Activated CD8-positive, alpha-beta T cell treated with anti-CD3 and anti-CD28 coated beads for 36 hours (primary cell): ENCODE measurements around the gene DCC. TPM values are rescaled to one million over a fixed set of nuclear protein-coding genes. Genes with fewer than 3 reads are reported as not detected.

ENCODE experiments used
- ATAC-seq: fragments of 200-7000 bp; cut with Tn5 transposase; one replicate; pipeline ENCODE4 v1.10.0; 2021; ENCODE audit warnings: mild to moderate bottlenecking, moderate library complexity
- CTCF ChIA-PET: fragments of 350-600 bp; sonication (Branson Sonifier 250); formaldehyde crosslinking; loops from one replicate; lab custom pipeline; 2021; ENCODE audit warnings: antibody characterized with exemption; lab: Charles Lee
- POLR2A ChIA-PET: fragments of 350-600 bp; sonication (Branson Sonifier 250); formaldehyde crosslinking; loops from one replicate; lab custom pipeline; 2021; ENCODE audit warnings: antibody characterized with exemption; lab: Charles Lee
- DNase-seq: peaks from one replicate; pipeline ENCODE4 v3.0.0-alpha.2; 2020
- H3K27ac Mint-ChIP-seq: one replicate; pipeline ENCODE4 v1.8.0; 2021; ENCODE audit warnings: mild to moderate bottlenecking, mixed read lengths
- H3K27me3 Mint-ChIP-seq: one replicate; pipeline ENCODE4 v1.8.0; 2021; ENCODE audit warnings: mixed read lengths
- H3K36me3 Mint-ChIP-seq: one replicate; pipeline ENCODE4 v1.8.0; 2021; ENCODE audit warnings: low read depth, mixed read lengths
- H3K4me1 Mint-ChIP-seq: one replicate; pipeline ENCODE4 v1.8.0; 2021; ENCODE audit warnings: low read depth, mixed read lengths
- H3K4me3 Mint-ChIP-seq: one replicate; pipeline ENCODE4 v1.8.0; 2021; ENCODE audit warnings: mild to moderate bottlenecking, moderate library complexity, mixed read lengths
- H3K9me3 Mint-ChIP-seq: one replicate; pipeline ENCODE4 v1.8.0; 2021; ENCODE audit warnings: mixed read lengths
- intact Hi-C: fragments of 100-400 bp; cut with micrococcal nuclease; formaldehyde crosslinking; loops from one replicate; pipeline ENCODE4 v1.10.0; 2022
- total RNA-seq, 2 experiments: library from RNA; stranded (reverse); gene quantifications; one replicate each; pipeline ENCODE4 v1.2.3, GENCODE V29; 2021
- TF ChIP-seq, protein P1 (sequence below): fragments of 200-600 bp; IDR thresholded peaks from one replicate; pipeline ENCODE4 v1.8.0; 2022; ENCODE audit warnings: antibody characterized with exemption, mild to moderate bottlenecking

The DCC gene
- total RNA-seq, 2 experiments from 2014 or later, result not detected

DNA sequence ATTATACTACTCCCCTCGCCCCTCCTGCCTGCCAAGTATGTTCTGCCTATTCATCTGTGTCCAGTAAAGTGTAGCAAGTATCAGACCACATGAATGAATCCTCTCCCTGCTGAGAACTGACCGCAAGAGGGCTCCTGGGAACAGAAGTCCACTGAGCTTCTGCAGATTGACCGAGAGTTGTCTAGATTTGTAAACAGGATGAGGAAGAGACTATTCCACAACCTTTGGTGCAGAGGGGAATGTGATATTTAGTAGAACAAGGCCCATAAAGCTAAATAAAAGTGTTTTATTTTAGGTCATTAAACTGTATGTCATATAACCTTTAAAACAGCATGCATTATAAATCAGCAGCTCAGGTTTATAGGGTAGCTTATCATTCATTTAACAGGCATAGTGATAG is 377.0 kb downstream of the DCC start:
- Mint-ChIP-seq H3K4me3 (no peak overlapping the region), H3K4me1 (no peaks in the 10 kb centered on the region), H3K36me3 (no peaks in the 10 kb centered on the region), H3K9me3 (no peaks in the 10 kb centered on the region), H3K27me3 (no peaks in the 10 kb centered on the region), H3K27ac (no peak overlapping the region)
- DNase-seq (no peak), ATAC-seq (no peak)
- intact Hi-C loops, result no loop called here
- ChIA-PET POLR2A (no interaction called here), CTCF (no interaction called here)
- TF ChIP-seq, protein P1, sequence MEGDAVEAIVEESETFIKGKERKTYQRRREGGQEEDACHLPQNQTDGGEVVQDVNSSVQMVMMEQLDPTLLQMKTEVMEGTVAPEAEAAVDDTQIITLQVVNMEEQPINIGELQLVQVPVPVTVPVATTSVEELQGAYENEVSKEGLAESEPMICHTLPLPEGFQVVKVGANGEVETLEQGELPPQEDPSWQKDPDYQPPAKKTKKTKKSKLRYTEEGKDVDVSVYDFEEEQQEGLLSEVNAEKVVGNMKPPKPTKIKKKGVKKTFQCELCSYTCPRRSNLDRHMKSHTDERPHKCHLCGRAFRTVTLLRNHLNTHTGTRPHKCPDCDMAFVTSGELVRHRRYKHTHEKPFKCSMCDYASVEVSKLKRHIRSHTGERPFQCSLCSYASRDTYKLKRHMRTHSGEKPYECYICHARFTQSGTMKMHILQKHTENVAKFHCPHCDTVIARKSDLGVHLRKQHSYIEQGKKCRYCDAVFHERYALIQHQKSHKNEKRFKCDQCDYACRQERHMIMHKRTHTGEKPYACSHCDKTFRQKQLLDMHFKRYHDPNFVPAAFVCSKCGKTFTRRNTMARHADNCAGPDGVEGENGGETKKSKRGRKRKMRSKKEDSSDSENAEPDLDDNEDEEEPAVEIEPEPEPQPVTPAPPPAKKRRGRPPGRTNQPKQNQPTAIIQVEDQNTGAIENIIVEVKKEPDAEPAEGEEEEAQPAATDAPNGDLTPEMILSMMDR, result no peak

DNA sequence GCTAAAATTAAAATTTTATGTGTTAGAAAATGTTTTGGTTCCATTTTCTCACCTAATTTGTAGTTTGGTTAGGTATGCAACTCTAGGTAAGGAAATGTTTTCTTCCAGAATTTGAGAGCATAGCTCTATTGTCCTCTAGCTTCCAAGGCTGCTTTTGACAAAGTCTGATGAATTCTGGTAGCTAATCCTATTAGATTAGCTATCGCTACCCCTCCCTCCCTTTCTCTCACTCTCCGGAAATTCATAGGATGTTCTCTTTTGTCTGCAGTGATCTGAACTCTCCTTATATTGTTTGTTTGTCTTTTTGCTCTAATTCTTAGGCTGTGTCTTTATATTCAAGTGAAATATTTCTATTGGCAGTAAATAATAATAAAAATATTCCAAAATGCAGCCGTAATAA is 382.9 kb downstream of the DCC start:
- intact Hi-C loops, result no loop called here
- DNase-seq, result no peak
- Mint-ChIP-seq H3K4me3 (no peak overlapping the region), H3K27me3 (no peaks in the 10 kb centered on the region), H3K36me3 (no peaks in the 10 kb centered on the region), H3K9me3 (no peaks in the 10 kb centered on the region), H3K27ac (no peak overlapping the region), H3K4me1 (no peaks in the 10 kb centered on the region)
- POLR2A ChIA-PET, result no interaction called here
- no peak for ATAC-seq
- CTCF ChIA-PET, result no interaction called here
- TF ChIP-seq, protein P1, result no peak

DNA sequence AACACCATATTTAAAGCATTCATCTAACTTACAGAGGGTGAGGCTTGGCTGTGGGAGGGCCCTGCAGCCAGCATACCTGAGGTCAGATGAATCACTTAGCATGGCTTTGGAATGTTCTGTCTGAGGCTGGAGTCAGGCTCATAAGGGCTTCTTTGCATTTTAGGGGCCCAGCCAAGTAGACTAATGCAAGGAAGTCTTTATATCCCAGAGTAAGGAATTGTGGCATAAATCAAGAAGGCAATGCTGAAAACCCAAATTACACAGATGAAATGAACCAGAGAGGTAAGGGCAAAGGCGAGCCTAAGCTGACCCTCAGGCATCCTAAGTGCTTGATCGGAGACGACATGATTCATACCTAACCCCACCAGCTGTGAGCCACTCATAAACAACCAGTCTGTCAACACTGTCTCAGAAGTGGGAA is 383.6 kb downstream of the DCC start:
- H3K9me3 Mint-ChIP-seq, result no peaks in the 10 kb centered on the region
- DNase-seq (no peak), ATAC-seq (no peak)
- intact Hi-C loops, result no loop called here
- no peak overlapping the region for H3K4me3 Mint-ChIP-seq
- TF ChIP-seq, protein P1, result no peak
- H3K27me3 Mint-ChIP-seq, result no peaks in the 10 kb centered on the region
- ChIA-PET CTCF (no interaction called here), POLR2A (no interaction called here)
- no peaks in the 10 kb centered on the region for H3K36me3 Mint-ChIP-seq
- no peaks in the 10 kb centered on the region for H3K4me1 Mint-ChIP-seq
- H3K27ac Mint-ChIP-seq, result no peak overlapping the region

DNA sequence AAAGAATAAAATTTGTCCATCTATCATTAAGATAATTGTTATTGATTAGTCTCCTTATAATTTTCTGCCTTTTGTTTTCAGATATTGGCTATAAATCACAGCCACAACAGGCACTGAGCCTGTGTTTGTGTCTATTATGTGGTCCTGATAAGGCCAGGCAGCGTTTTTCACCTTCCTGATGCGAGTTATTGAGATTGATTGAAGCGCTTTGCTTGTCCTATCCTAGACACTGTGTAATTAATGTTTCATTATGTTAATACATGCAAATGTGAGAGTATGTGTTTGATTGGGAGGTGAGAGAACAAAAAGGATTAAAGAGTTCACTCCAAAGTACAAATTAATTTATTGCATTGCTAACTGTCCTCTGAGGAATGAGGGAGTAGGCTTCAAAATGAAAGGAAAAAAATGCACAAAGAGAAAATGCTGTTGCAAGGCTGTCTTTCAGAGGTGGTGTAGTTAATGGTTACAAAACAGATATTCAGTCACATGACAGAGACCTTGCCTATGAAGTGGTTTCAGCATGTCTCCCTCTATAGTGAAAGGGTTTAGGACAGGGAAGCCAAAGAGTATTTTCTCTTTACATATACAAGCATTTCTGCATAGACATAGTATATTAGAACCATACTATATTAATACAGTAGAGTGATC is 391.1 kb downstream of the DCC start:
- no peaks in the 10 kb centered on the region for H3K27me3 Mint-ChIP-seq
- DNase-seq (no peak), ATAC-seq (no peak)
- H3K4me1 Mint-ChIP-seq, result no peaks in the 10 kb centered on the region
- no peak overlapping the region for H3K4me3 Mint-ChIP-seq
- no peak overlapping the region for H3K27ac Mint-ChIP-seq
- H3K9me3 Mint-ChIP-seq, result peaks cover 5% of the 10 kb centered on the region
- TF ChIP-seq, protein P1, result no peak
- POLR2A ChIA-PET, result no interaction called here
- H3K36me3 Mint-ChIP-seq, result no peaks in the 10 kb centered on the region
- CTCF ChIA-PET, result no interaction called here
- intact Hi-C loops, result no loop called here

DNA sequence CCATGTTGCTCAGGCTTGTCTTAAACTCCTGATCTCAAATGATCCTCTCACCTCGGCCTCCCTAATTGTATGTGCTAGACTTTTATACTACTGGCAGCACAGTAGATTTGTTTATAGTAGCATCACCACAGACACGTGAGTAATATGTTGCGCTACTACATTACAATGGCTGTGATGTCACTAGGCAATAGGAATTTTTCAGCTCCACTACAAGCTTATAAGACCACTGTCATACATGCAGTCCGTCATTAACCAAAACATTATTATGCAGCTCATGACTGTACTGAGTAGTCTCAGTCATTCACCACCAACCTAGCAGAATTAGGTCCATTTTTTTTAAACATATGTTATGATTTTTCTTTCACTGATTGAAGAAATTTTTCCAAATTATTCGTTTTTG is 398.9 kb downstream of the DCC start:
- Mint-ChIP-seq H3K9me3 (peaks cover 6% of the 10 kb centered on the region), H3K36me3 (no peaks in the 10 kb centered on the region), H3K27ac (no peak overlapping the region), H3K4me1 (no peaks in the 10 kb centered on the region), H3K4me3 (no peak overlapping the region), H3K27me3 (no peaks in the 10 kb centered on the region)
- CTCF ChIA-PET, result no interaction called here
- DNase-seq, result no peak
- TF ChIP-seq, protein P1, result no peak
- ATAC-seq, result no peak
- intact Hi-C loops, result no loop called here
- POLR2A ChIA-PET, result no interaction called here
